Ishikawa (cell line): ENCODE data around the gene HDDC2.

Source experiments
- CEBPB ChIP-seq: IDR thresholded peaks from 2 replicates; pipeline ENCODE4 v1.6.1; 2012
- CREB1 ChIP-seq: IDR thresholded peaks from 2 replicates; pipeline ENCODE4 v1.6.1; 2012; ENCODE audit warnings: low read depth
- EGR1 ChIP-seq: IDR thresholded peaks from 2 replicates; pipeline ENCODE4 v1.6.1; 2012
- EP300 ChIP-seq: IDR thresholded peaks from 2 replicates; pipeline ENCODE4 v1.6.1; 2012; ENCODE audit warnings: borderline replicate concordance
- MAX ChIP-seq: IDR thresholded peaks from 2 replicates; pipeline ENCODE4 v1.6.1; 2012
- NFIC ChIP-seq: IDR thresholded peaks from 2 replicates; pipeline ENCODE4 v1.6.1; 2012
- RAD21 ChIP-seq: IDR thresholded peaks from 2 replicates; pipeline ENCODE4 v1.6.1; 2012; ENCODE audit warnings: low read depth
- REST ChIP-seq: IDR thresholded peaks from 2 replicates; pipeline ENCODE4 v1.6.1; 2012; ENCODE audit warnings: low read depth, mild to moderate bottlenecking
- TCF12 ChIP-seq: IDR thresholded peaks from 2 replicates; pipeline ENCODE4 v1.6.1; 2012; ENCODE audit warnings: low read depth
- TEAD4 ChIP-seq: IDR thresholded peaks from 2 replicates; pipeline ENCODE4 v1.6.1; 2012
- YY1 ChIP-seq: IDR thresholded peaks from 2 replicates; pipeline ENCODE4 v1.6.1; 2012; ENCODE audit warnings: low read depth

- TF ChIP-seq TCF12 (no peak), YY1 (no peak), REST (no peak), CEBPB (no peak), MAX (no peak), EP300 (no peak), NFIC (no peak), RAD21 (no peak), EGR1 (no peak), TEAD4 (no peak), CREB1 (no peak)
These were observed 11.2 kb upstream of the HDDC2 start for GRCh38 chr6:125312950-125313349.
